SH-SY5Y (cell line): ENCODE measurements around the gene MLXIP.

ENCODE experiments used
- GATA2 ChIP-seq: IDR thresholded peaks from 2 replicates; pipeline ENCODE4 v1.6.1; 2011; ENCODE audit warnings: mild to moderate bottlenecking, low read depth, low read length
- GATA3 ChIP-seq: IDR thresholded peaks from 2 replicates; pipeline ENCODE4 v1.6.1; 2011; ENCODE audit warnings: low read depth, mild to moderate bottlenecking, low read length, moderate library complexity

GRCh38 chr12:122072031-122072970 is 6.3 kb upstream of the MLXIP start:
- TF ChIP-seq GATA2 (peak; percentile 78), GATA3 (peak; percentile 56)
